ENCODE results near the gene ZKSCAN1.

The ZKSCAN1 gene

GRCh38 chr7:100082978-100083377 lies 67.6 kb downstream of the ZKSCAN1 start:
- DNase-seq, result no peak

- no peak for DNase-seq
Observed at GRCh38 chr7:100085515-100085914, 70.1 kb downstream of the ZKSCAN1 start.

- DNase-seq, result peak; percentile 88
Observed at GRCh38 chr7:100087055-100087750, 71.8 kb downstream of the ZKSCAN1 start.

GRCh38 chr7:100088095-100088620 lies 72.8 kb downstream of the ZKSCAN1 start:
- DNase-seq, result no peak

- peak; percentile 73 for DNase-seq
Observed at GRCh38 chr7:100088621-100089457, 73.4 kb downstream of the ZKSCAN1 start, which contains the start of gene COPS6. COPS6 (plus strand) TSS chr7:100088969; CDS start chr7:100088991, 22 bp downstream.

- DNase-seq, result no peak
Observed at GRCh38 chr7:100089458-100090196, 74.2 kb downstream of the ZKSCAN1 start.

GRCh38 chr7:100090527-100091410 lies 75.4 kb downstream of the ZKSCAN1 start:
- peak; percentile 83 for DNase-seq
